IPS DF 6.9 (cell line): ENCODE data around the gene NLRP12.
"Not testable (repeated sequence)": the region's sequence is repeated elsewhere in the genome, so short reads cannot be mapped to it uniquely, and the experiment has no call there.

Experiments used
- DNase-seq: peaks from one replicate; pipeline ENCODE4 v3.0.0-alpha.2; 2013; ENCODE audit warnings: low read depth, low spot score
- H3K27ac ChIP-seq: one replicate; pipeline ENCODE4 v1.5.1; 2013; ENCODE audit warnings: low read length, control low read depth
- H3K27me3 ChIP-seq: 2 replicates; pipeline ENCODE4 v1.6.1; 2013; ENCODE audit warnings: mild to moderate bottlenecking, low read length; ENCODE audit not compliant: control insufficient read depth, insufficient read depth
- H3K36me3 ChIP-seq: 2 replicates; pipeline ENCODE4 v1.6.1; 2013; ENCODE audit warnings: low read length; ENCODE audit not compliant: control insufficient read depth, insufficient read depth
- H3K4me1 ChIP-seq: 2 replicates; pipeline ENCODE4 v1.6.1; 2013; ENCODE audit warnings: low read length; ENCODE audit not compliant: control insufficient read depth, insufficient read depth
- H3K4me3 ChIP-seq: 2 replicates; pipeline ENCODE4 v1.5.1; 2013; ENCODE audit warnings: mild to moderate bottlenecking, low read length
- H3K9me3 ChIP-seq: 2 replicates; pipeline ENCODE4 v1.6.1; 2013; ENCODE audit warnings: low read length, inconsistent platforms; ENCODE audit not compliant: control insufficient read depth, insufficient read depth
- WGBS: extraction: QIAGEN DNeasy Blood & Tissue Kit; methylation state at CpG from one replicate; pipeline ENCODE4 v1.1.7; 2013; ENCODE audit warnings: mixed read lengths, missing lambda C conversion rate; ENCODE audit not compliant: insufficient read length, insufficient coverage; 5-methylcytosine and 5-hydroxymethylcytosine counted together

The NLRP12 gene

DNA sequence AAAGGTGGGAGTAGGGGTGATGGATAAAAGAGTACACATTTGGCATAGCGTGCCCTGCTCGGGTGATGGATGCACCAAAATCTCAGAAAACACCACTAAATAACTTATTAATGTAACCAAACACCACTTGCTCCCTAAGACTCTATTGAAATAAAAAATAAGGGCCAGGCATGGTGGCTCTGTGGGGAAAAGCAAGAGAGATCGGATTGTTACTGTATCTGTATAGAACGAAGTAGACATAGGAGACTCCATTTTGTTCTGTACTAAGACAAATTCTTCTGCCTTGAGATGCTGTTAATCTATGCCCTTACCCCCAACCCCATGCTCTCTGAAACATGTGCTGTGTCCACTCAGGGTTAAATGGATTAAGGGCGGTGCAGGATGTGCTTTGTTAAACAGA, 14.3 kb upstream of the NLRP12 start:
- not testable (repeated sequence) for H3K4me1 ChIP-seq, H3K4me3 ChIP-seq, H3K27ac ChIP-seq, H3K27me3 ChIP-seq, H3K9me3 ChIP-seq, H3K36me3 ChIP-seq, DNase-seq
- WGBS: no CpG with 5 or more reads among the region's 5 CpGs

- no CpG with 5 or more reads among the region's 13 CpGs for WGBS
- not testable (repeated sequence) for DNase-seq, H3K36me3 ChIP-seq, H3K27me3 ChIP-seq, H3K9me3 ChIP-seq, H3K4me1 ChIP-seq
- H3K4me3 ChIP-seq: peak overlapping the region; percentile 65; the same call in 1 of the 2 replicates
- peak overlapping the region; percentile 56 for H3K27ac ChIP-seq
Observed at GRCh38 chr19:53832861-53833260, 8.7 kb upstream of the NLRP12 start.

DNA sequence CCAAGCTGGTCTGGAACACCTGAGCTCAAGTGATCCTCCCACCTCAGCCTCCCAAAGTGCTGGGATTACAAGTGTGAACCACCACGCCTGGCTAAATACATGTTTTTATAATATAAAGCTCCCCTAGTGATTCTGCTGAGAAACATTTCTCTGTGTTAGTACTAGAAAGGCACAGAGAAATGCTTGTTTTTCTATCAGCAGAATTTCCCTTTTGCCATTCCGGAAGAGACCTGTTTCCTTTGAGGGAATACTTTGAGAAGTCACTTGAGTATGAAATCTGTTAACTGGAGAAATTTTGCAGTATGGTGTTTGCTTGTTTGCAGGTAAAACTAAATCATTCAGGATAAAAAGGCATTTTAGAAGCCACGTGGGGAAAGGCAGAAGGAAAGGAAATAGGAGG, 4.4 kb upstream of the NLRP12 start:
- H3K27ac ChIP-seq: no peak overlapping the region
- H3K27me3 ChIP-seq: no peaks in the 10 kb centered on the region
- H3K4me3 ChIP-seq: no peak overlapping the region
- no peaks in the 10 kb centered on the region for H3K9me3 ChIP-seq
- no peaks in the 10 kb centered on the region for H3K36me3 ChIP-seq
- no CpG with 5 or more reads among the region's 3 CpGs for WGBS
- H3K4me1 ChIP-seq: peaks cover 2% of the 10 kb centered on the region
- DNase-seq: no peak

GRCh38 chr19:53826876-53827275, 2.8 kb upstream of the NLRP12 start:
- H3K27ac ChIP-seq: no peak overlapping the region
- no peak for DNase-seq
- no peaks in the 10 kb centered on the region for H3K9me3 ChIP-seq
- no CpG with 5 or more reads among the region's 7 CpGs for WGBS
- H3K4me1 ChIP-seq: peaks cover 2% of the 10 kb centered on the region
- no peak overlapping the region for H3K4me3 ChIP-seq
- H3K36me3 ChIP-seq: no peaks in the 10 kb centered on the region
- no peaks in the 10 kb centered on the region for H3K27me3 ChIP-seq

- H3K36me3 ChIP-seq: no peaks in the 10 kb centered on the region
- no peaks in the 10 kb centered on the region for H3K27me3 ChIP-seq
- H3K4me1 ChIP-seq: no peaks in the 10 kb centered on the region; the same call in 1 of the 2 replicates
- no peak overlapping the region for H3K27ac ChIP-seq
- H3K4me3 ChIP-seq: no peak overlapping the region
- H3K9me3 ChIP-seq: no peaks in the 10 kb centered on the region
- WGBS: no CpG with 5 or more reads among the region's 12 CpGs
- no peak for DNase-seq
Observed at GRCh38 chr19:53823380-53824120, 564 bp downstream of the NLRP12 start.

GRCh38 chr19:53819861-53820260, 4.3 kb downstream of the NLRP12 start:
- Histone ChIP-seq H3K9me3 (no peaks in the 10 kb centered on the region), H3K36me3 (no peaks in the 10 kb centered on the region), H3K27ac (no peak overlapping the region), H3K4me3 (no peak overlapping the region), H3K27me3 (no peaks in the 10 kb centered on the region), H3K4me1 (no peaks in the 10 kb centered on the region; the same call in 1 of the 2 replicates)
- no peak for DNase-seq
- WGBS: no CpG with 5 or more reads among the region's 5 CpGs

- Histone ChIP-seq H3K9me3 (no peaks in the 10 kb centered on the region), H3K27me3 (no peaks in the 10 kb centered on the region), H3K27ac (no peak overlapping the region), H3K4me1 (no peaks in the 10 kb centered on the region), H3K4me3 (no peak overlapping the region), H3K36me3 (no peaks in the 10 kb centered on the region)
- WGBS: no CpG with 5 or more reads among the region's 13 CpGs
- no peak for DNase-seq
Observed at GRCh38 chr19:53818756-53819155, 5.4 kb downstream of the NLRP12 start.

DNA sequence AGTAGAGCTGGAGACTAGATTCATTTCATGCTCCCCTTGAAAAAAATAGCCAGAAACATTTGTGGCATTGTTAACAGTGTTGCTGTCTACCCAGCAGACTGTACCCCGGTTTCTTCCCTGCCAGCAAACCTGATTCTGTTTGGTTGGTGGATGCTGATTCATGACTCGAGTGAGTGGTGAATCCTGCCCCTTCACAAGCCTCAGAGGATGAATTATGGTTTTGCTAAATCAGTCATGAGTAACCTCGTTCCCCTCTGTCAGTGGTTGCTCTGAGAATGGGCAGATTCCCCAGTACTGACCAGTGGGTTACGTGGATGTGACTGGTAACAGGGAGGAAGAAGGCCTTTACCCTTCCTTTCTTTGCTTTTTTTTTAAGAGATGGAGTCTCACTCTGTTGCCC, 10.1 kb downstream of the NLRP12 start:
- no CpG with 5 or more reads among the region's 4 CpGs for WGBS
- Histone ChIP-seq H3K27ac (no peak overlapping the region), H3K36me3 (peaks cover 6% of the 10 kb centered on the region; the same call in 1 of the 2 replicates), H3K9me3 (no peaks in the 10 kb centered on the region), H3K4me3 (no peak overlapping the region), H3K4me1 (0 out of 2 replicates have a peak, but pooled peaks cover 2% of the 10 kb centered on the region), H3K27me3 (no peaks in the 10 kb centered on the region)
- no peak for DNase-seq

DNA sequence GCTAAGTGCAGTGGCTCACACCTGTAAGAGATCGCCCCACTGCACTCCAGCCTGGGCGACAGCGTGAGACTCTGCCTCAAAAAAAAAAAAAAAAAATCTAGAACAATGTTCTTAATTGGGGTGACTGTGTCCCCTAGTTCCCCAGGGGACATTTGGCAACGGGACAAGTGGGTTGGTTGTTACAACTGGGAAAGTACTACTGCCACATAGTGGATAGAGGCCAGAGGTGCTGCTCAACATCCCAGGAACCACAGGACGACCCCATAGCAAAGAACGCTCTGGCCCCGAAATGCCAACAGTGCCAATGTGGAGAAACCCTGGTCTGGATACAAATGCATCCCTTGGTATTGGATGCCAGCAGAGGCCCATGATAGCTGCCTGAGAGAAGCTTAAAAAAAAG, 11.8 kb downstream of the NLRP12 start:
- Histone ChIP-seq H3K4me3 (no peak overlapping the region), H3K4me1 (0 out of 2 replicates have a peak, but pooled peaks cover 2% of the 10 kb centered on the region), H3K27ac (no peak overlapping the region), H3K27me3 (no peaks in the 10 kb centered on the region), H3K9me3 (no peaks in the 10 kb centered on the region), H3K36me3 (peaks cover 6% of the 10 kb centered on the region; the same call in 1 of the 2 replicates)
- no CpG with 5 or more reads among the region's 7 CpGs for WGBS
- DNase-seq: no peak

DNA sequence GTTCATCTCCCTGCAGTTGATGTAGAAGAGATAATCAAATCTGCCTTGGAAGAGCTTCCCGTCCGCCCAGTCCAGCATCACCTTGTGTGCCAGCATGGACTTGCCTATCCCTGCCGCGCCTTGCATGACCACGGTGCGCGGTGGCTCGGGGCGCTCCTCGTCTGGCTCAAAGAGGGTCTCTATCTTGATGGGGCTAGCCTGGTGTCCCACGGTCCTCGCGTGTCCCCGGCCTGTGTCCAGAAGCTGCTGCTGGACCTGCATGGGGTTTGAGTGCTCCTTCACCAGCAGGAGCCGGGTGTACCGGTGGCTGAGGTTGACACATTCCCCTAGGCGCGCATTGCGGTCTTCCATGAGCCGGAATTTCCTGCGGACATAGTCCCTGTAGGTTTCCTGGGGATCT, 13.2 kb downstream of the NLRP12 start:
- Histone ChIP-seq H3K36me3 (peaks cover 6% of the 10 kb centered on the region; the same call in 1 of the 2 replicates), H3K4me3 (no peak overlapping the region), H3K9me3 (no peaks in the 10 kb centered on the region), H3K27ac (no peak overlapping the region), H3K4me1 (0 out of 2 replicates have a peak, but pooled peaks cover 2% of the 10 kb centered on the region), H3K27me3 (no peaks in the 10 kb centered on the region)
- WGBS: no CpG with 5 or more reads among the region's 21 CpGs
- no peak for DNase-seq

GRCh38 chr19:53810187-53810546, 13.9 kb downstream of the NLRP12 start:
- no CpG with 5 or more reads among the region's 13 CpGs for WGBS
- no peak overlapping the region for H3K4me3 ChIP-seq
- no peaks in the 10 kb centered on the region for H3K27me3 ChIP-seq
- H3K36me3 ChIP-seq: peaks cover 7% of the 10 kb centered on the region
- no peak overlapping the region for H3K27ac ChIP-seq
- no peaks in the 10 kb centered on the region for H3K9me3 ChIP-seq
- H3K4me1 ChIP-seq: 0 out of 2 replicates have a peak, but pooled peaks cover 2% of the 10 kb centered on the region
- DNase-seq: no peak
